HepG2 (cell line): Measurements from ENCODE around the gene CCDC148. TPM values are rescaled to one million over a fixed set of nuclear protein-coding genes. Genes with fewer than 3 reads are reported as not detected.

Source experiments
- ELF4 ChIP-seq: sonication (generic); formaldehyde crosslinking; IDR thresholded peaks from 2 replicates; pipeline ENCODE4 v1.5.0; 2020; ENCODE audit warnings: missing genetic modification reagents, mild to moderate bottlenecking, moderate library complexity, borderline replicate concordance
- FOSL1 ChIP-seq: sonication (generic); formaldehyde crosslinking; IDR thresholded peaks from 2 replicates; pipeline ENCODE4 v1.9.0; 2021; ENCODE audit warnings: missing genetic modification reagents, borderline replicate concordance
- GABPB1 ChIP-seq: IDR thresholded peaks from 2 replicates; pipeline ENCODE4 v1.6.1; 2016; ENCODE audit warnings: mild to moderate bottlenecking, missing genetic modification reagents, moderate library complexity, missing compliant biosample characterization
- PAWR ChIP-seq: sonication (generic); formaldehyde crosslinking; IDR thresholded peaks from 2 replicates; pipeline ENCODE4 v1.4.0; 2020; ENCODE audit warnings: missing genetic modification reagents, mild to moderate bottlenecking, borderline replicate concordance
- PHF8 ChIP-seq: sonication (generic); formaldehyde crosslinking; IDR thresholded peaks from 2 replicates; pipeline ENCODE4 v1.5.0; 2020; ENCODE audit warnings: missing genetic modification reagents
- RARG ChIP-seq: sonication (generic); formaldehyde crosslinking; IDR thresholded peaks from 2 replicates; pipeline ENCODE4 v1.4.0; 2020; ENCODE audit warnings: low read depth, mild to moderate bottlenecking, missing genetic modification reagents
- RFX1 ChIP-seq: fragments of 450-650 bp; IDR thresholded peaks from 2 replicates; pipeline ENCODE4 v1.6.1; 2017
- RXRA ChIP-seq: sonication (generic); formaldehyde crosslinking; IDR thresholded peaks from 2 replicates; pipeline ENCODE4 v1.5.1; 2020; ENCODE audit warnings: missing genetic modification reagents
- TRIM24 ChIP-seq: sonication (generic); formaldehyde crosslinking; IDR thresholded peaks from 2 replicates; pipeline ENCODE4 v1.8.0; 2022; ENCODE audit warnings: mild to moderate bottlenecking, missing genetic modification reagents
- ZMYM4 ChIP-seq: sonication (generic); formaldehyde crosslinking; IDR thresholded peaks from 2 replicates; pipeline ENCODE4 v1.8.1; 2023; ENCODE audit warnings: mild to moderate bottlenecking, missing genetic modification reagents
- ZNF10 ChIP-seq: sonication (generic); formaldehyde crosslinking; IDR thresholded peaks from 2 replicates; pipeline ENCODE4 v1.4.0; 2020; ENCODE audit warnings: mild to moderate bottlenecking, low read depth, missing genetic modification reagents, borderline replicate concordance
- ZNF75D ChIP-seq: sonication (generic); formaldehyde crosslinking; IDR thresholded peaks from 2 replicates; pipeline ENCODE4 v1.8.1; 2023; ENCODE audit warnings: missing genetic modification reagents, mild to moderate bottlenecking, borderline replicate concordance
- polyA plus RNA-seq, 8 experiments: library from polyadenylated mRNA; depleted of rRNA in 3 of 8; stranded (reverse) in 7 of 8; unstranded in 1 of 8; fragments of >200 nt; fragmentation: Illumina TruSeq in 4 of 8; extraction: Trizol in 4 of 8; gene quantifications; 2 replicates each; pipeline versions ENCODE4 v1.2.1 to v1.2.3, GENCODE V29; 2011 to 2016; ENCODE audit warnings: low read depth in 4 of 8, missing spikeins in 1 of 8, mixed read lengths in 1 of 8; ENCODE audit not compliant: insufficient read depth in 1 of 8
- total RNA-seq, 5 experiments: library from RNA; depleted of rRNA; stranded (reverse); fragments of >200 nt; fragmentation: Illumina TruSeq; extraction: Trizol; gene quantifications; 2 replicates each; pipeline ENCODE4 v1.2.3, GENCODE V29; 2016; ENCODE audit warnings: low read depth in 1 of 5
- TF ChIP-seq, protein P1 (sequence below): sonication (generic); formaldehyde crosslinking; IDR thresholded peaks from 2 replicates; pipeline ENCODE4 v1.4.0; 2020; ENCODE audit warnings: missing genetic modification reagents
- TF ChIP-seq, protein P2 (sequence below): sonication (generic); formaldehyde crosslinking; IDR thresholded peaks from 2 replicates; pipeline ENCODE4 v1.4.0; 2020; ENCODE audit warnings: mild to moderate bottlenecking, missing genetic modification reagents
- TF ChIP-seq, protein P3 (sequence below): sonication (generic); formaldehyde crosslinking; IDR thresholded peaks from 2 replicates; pipeline ENCODE4 v1.4.0; 2020; ENCODE audit warnings: mild to moderate bottlenecking, missing genetic modification reagents
- TF ChIP-seq, protein P4 (sequence below): sonication (generic); formaldehyde crosslinking; IDR thresholded peaks from 2 replicates; pipeline ENCODE4 v1.8.1; 2023; ENCODE audit warnings: mild to moderate bottlenecking, missing genetic modification reagents, borderline replicate concordance

The CCDC148 gene
- total and polyA plus RNA-seq, 2 of the 13 experiments (the other 11 are each of a cell fraction or from before 2014, with no cell fraction given): 0.30 to 0.49 TPM

DNA sequence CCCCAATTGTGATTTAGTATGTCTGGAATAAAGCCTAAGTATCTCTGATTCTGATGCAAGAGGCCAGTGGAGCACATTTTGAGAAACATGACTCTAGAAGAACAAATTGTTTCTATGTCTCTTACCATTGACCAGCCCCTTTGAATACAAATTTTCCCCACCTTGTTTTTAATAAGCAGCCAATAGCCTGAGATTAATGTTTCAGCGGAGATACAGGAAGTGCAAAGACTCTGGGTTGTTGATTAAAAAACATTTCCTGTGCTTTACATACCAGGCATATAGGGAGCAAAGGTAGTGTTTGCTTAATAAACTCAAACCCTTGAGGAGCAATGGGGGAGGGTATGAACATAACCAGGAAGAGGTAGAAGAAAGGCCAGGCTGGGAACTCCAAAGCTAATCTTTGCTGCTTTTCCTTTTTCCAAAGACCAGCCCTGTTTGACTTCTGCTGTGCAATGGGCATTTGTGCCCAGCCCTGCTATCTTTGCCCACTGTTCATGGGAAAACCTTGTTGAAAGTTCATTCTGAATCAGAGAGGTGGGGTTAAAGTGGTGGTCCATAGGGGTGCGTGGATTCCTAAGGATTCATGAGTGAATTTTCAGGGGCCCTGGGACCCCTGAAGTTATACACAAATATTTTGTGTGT is 325.6 kb downstream of the CCDC148 start (continued):
- TF ChIP-seq, protein P1, sequence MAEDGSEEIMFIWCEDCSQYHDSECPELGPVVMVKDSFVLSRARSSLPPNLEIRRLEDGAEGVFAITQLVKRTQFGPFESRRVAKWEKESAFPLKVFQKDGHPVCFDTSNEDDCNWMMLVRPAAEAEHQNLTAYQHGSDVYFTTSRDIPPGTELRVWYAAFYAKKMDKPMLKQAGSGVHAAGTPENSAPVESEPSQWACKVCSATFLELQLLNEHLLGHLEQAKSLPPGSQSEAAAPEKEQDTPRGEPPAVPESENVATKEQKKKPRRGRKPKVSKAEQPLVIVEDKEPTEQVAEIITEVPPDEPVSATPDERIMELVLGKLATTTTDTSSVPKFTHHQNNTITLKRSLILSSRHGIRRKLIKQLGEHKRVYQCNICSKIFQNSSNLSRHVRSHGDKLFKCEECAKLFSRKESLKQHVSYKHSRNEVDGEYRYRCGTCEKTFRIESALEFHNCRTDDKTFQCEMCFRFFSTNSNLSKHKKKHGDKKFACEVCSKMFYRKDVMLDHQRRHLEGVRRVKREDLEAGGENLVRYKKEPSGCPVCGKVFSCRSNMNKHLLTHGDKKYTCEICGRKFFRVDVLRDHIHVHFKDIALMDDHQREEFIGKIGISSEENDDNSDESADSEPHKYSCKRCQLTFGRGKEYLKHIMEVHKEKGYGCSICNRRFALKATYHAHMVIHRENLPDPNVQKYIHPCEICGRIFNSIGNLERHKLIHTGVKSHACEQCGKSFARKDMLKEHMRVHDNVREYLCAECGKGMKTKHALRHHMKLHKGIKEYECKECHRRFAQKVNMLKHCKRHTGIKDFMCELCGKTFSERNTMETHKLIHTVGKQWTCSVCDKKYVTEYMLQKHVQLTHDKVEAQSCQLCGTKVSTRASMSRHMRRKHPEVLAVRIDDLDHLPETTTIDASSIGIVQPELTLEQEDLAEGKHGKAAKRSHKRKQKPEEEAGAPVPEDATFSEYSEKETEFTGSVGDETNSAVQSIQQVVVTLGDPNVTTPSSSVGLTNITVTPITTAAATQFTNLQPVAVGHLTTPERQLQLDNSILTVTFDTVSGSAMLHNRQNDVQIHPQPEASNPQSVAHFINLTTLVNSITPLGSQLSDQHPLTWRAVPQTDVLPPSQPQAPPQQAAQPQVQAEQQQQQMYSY (CRISPR knock-in tag): no peak
- TF ChIP-seq PHF8 (CRISPR knock-in tag): no peak
- no peak; the same call in 1 of the 2 replicates for TF ChIP-seq RXRA (CRISPR knock-in tag)
- TF ChIP-seq ZNF10 (CRISPR knock-in tag): no peak
- TF ChIP-seq, protein P2, sequence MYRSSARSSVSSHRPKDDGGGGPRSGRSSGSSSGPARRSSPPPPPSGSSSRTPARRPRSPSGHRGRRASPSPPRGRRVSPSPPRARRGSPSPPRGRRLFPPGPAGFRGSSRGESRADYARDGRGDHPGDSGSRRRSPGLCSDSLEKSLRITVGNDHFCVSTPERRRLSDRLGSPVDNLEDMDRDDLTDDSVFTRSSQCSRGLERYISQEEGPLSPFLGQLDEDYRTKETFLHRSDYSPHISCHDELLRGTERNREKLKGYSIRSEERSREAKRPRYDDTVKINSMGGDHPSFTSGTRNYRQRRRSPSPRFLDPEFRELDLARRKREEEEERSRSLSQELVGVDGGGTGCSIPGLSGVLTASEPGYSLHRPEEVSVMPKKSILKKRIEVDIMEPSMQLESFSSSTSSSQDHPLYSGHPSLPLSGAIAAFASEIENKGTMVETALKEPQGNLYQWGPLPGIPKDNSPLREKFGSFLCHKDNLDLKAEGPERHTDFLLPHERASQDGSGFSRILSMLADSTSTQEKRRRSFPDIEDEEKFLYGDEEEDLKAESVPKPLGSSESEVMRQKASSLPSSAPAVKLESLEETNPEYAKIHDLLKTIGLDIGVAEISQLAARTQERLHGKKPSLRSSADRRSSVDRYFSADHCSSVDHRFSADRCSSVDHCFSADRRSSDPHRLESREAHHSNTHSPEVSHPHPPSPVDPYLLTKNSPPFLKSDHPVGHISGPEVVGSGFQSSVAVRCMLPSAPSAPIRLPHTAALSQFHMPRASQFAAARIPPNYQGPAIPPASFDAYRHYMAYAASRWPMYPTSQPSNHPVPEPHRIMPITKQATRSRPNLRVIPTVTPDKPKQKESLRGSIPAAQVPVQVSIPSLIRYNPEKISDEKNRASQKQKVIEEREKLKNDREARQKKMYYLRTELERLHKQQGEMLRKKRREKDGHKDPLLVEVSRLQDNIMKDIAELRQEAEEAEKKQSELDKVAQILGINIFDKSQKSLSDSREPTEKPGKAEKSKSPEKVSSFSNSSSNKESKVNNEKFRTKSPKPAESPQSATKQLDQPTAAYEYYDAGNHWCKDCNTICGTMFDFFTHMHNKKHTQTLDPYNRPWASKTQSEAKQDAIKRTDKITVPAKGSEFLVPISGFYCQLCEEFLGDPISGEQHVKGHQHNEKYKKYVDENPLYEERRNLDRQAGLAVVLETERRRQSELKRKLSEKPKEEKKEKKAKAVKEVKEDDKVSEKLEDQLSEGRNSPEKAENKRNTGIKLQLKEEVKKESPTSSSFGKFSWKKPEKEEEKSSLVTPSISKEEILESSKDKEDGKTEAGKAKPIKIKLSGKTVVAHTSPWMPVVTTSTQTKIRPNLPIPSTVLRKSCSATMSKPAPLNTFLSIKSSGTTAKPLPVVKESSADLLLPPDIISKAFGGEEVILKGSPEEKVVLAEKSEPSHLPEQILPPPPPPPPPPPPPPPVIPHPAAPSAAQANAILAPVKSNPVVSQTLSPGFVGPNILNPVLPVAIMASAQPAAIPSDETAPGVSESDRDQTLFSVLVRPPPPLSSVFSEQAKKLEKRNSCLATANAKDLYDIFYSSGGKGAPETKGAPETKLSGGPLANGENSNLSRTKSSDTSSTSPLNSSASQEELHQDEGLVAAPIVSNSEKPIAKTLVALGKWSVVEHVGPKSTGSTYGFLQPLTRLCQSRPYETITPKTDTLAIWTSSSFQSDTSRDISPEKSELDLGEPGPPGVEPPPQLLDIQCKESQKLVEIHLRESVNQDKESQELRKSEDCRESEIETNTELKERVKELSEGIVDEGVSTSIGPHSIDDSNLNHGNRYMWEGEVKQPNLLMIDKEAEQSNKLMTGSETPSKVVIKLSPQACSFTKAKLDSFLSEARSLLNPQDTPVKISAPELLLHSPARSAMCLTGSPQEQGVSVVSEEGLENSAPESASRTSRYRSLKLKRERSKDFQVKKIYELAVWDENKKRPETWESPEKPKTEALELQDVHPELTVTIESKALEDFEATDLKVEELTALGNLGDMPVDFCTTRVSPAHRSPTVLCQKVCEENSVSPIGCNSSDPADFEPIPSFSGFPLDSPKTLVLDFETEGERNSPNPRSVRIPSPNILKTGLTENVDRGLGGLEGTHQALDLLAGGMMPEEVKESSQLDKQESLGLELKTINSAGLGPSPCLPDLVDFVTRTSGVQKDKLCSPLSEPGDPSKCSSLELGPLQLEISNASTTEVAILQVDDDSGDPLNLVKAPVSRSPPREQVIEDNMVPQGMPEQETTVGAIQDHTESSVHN (CRISPR knock-in tag): no peak
- TF ChIP-seq RARG: no peak
- TF ChIP-seq TRIM24 (CRISPR knock-in tag): 0 out of 2 replicates have a peak, but pooled peaks have one; percentile 17
- TF ChIP-seq ZMYM4 (CRISPR knock-in tag): peak; percentile 91
- TF ChIP-seq ZNF75D (CRISPR knock-in tag): no peak
- TF ChIP-seq, protein P3, sequence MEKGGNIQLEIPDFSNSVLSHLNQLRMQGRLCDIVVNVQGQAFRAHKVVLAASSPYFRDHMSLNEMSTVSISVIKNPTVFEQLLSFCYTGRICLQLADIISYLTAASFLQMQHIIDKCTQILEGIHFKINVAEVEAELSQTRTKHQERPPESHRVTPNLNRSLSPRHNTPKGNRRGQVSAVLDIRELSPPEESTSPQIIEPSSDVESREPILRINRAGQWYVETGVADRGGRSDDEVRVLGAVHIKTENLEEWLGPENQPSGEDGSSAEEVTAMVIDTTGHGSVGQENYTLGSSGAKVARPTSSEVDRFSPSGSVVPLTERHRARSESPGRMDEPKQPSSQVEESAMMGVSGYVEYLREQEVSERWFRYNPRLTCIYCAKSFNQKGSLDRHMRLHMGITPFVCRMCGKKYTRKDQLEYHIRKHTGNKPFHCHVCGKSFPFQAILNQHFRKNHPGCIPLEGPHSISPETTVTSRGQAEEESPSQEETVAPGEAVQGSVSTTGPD: no peak
- TF ChIP-seq ELF4 (CRISPR knock-in tag): peak; percentile 99
- TF ChIP-seq PAWR (CRISPR knock-in tag): no peak
- TF ChIP-seq RFX1: no peak
- TF ChIP-seq FOSL1 (CRISPR knock-in tag): no peak
- TF ChIP-seq GABPB1 (CRISPR knock-in tag): peak; percentile 60; the same call in 1 of the 2 replicates
- TF ChIP-seq, protein P4, sequence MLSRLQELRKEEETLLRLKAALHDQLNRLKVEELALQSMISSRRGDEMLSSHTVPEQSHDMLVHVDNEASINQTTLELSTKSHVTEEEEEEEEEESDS (CRISPR knock-in tag): no peak
